H1 (cell line): ENCODE measurements around the gene TEAD4. TPM values are rescaled to one million over a fixed set of nuclear protein-coding genes. Genes with fewer than 3 reads are reported as not detected.

ENCODE experiments used
- CTCF ChIA-PET: fragments of 300-600 bp; sonication (Branson Sonifier 250); formaldehyde crosslinking; loops from one replicate; lab custom pipeline; 2021; ENCODE audit not compliant: partially characterized antibody; lab: Charles Lee
- POLR2A ChIA-PET: fragments of 300-600 bp; sonication (Branson Sonifier 250); formaldehyde crosslinking; loops from one replicate; lab custom pipeline; 2021; ENCODE audit warnings: inconsistent platforms; ENCODE audit not compliant: partially characterized antibody; lab: Charles Lee
- DNase-seq, 2 experiments: peaks; one replicate each; pipeline versions ENCODE4 v3.0.0 to v3.0.0-alpha.2; 2010 to 2022; ENCODE audit warnings: low spot score in 2 of 2, low read depth in 1 of 2, mixed read lengths in 1 of 2
- FAIRE-seq: peaks from 2 replicates; lab custom pipeline; 2011; peaks lifted over from hg19 to GRCh38; lab: Jason Lieb, UNC
- H2AFZ ChIP-seq: 2 replicates; pipeline ENCODE4 v1.8.1; 2012; ENCODE audit warnings: low read length, inconsistent platforms
- H2AK5ac ChIP-seq: 2 replicates; pipeline ENCODE4 v1.6.1; 2013; ENCODE audit warnings: low read depth, low read length
- H2BK120ac ChIP-seq: replicated peaks from 2 replicates; pipeline ENCODE3; 2013; ENCODE audit warnings: low read depth, low read length, inconsistent platforms
- H2BK12ac ChIP-seq: 2 replicates; pipeline ENCODE4 v1.6.1; 2013; ENCODE audit warnings: low read depth, low read length
- H2BK15ac ChIP-seq: 2 replicates; pipeline ENCODE4 v1.6.1; 2013; ENCODE audit warnings: low read length
- H2BK20ac ChIP-seq: 2 replicates; pipeline ENCODE4 v1.6.1; 2013; ENCODE audit warnings: low read length
- H2BK5ac ChIP-seq: 2 replicates; pipeline ENCODE4 v1.6.1; 2013; ENCODE audit warnings: low read depth, low read length
- H3K14ac ChIP-seq: 2 replicates; pipeline ENCODE4 v1.6.1; 2013; ENCODE audit warnings: inconsistent platforms; ENCODE audit not compliant: insufficient read length
- H3K18ac ChIP-seq: 2 replicates; pipeline ENCODE4 v1.6.1; 2013; ENCODE audit warnings: low read length; ENCODE audit errors: extremely low read depth
- H3K23ac ChIP-seq: 2 replicates; pipeline ENCODE4 v1.6.1; 2013; ENCODE audit warnings: inconsistent platforms; ENCODE audit not compliant: insufficient read length
- H3K23me2 ChIP-seq: 2 replicates; pipeline ENCODE4 v1.6.1; 2013; ENCODE audit warnings: low read depth, low read length
- H3K27ac ChIP-seq: 2 replicates; pipeline ENCODE4 v1.6.1; 2011; ENCODE audit warnings: low read depth, low read length, inconsistent platforms
- H3K27me3 ChIP-seq, 4 experiments: replicated peaks in 1 of 4; 1 replicate in 1 of 4; 2 replicates in 3 of 4; pipeline versions ENCODE4 v1.6.1 to v1.8.1; 2011 to 2013; ENCODE audit warnings: low read length in 3 of 4, mild to moderate bottlenecking in 3 of 4, inconsistent platforms in 2 of 4, mixed read lengths in 2 of 4, moderate library complexity in 1 of 4; ENCODE audit not compliant: control insufficient read depth in 3 of 4, insufficient read depth in 3 of 4; ENCODE audit errors: extremely low read depth in 1 of 4
- H3K36me3 ChIP-seq, 4 experiments: 2 replicates each; pipeline versions ENCODE4 v1.6.1 to v1.8.1; 2011 to 2013; ENCODE audit warnings: mild to moderate bottlenecking in 4 of 4, low read length in 3 of 4, moderate library complexity in 2 of 4, control low read depth in 1 of 4, inconsistent platforms in 1 of 4; ENCODE audit not compliant: insufficient read depth in 4 of 4, control insufficient read depth in 2 of 4
- H3K4ac ChIP-seq: replicated peaks from 2 replicates; pipeline ENCODE3; 2013; ENCODE audit warnings: low read length, low read depth, mixed read lengths, inconsistent platforms; ENCODE audit not compliant: insufficient read length
- H3K4me1 ChIP-seq, 4 experiments: replicated peaks in 1 of 4; 1 replicate in 1 of 4; 2 replicates in 3 of 4; pipeline versions ENCODE4 v1.6.1 to v1.8.1; 2011 to 2013; ENCODE audit warnings: low read length in 3 of 4, inconsistent platforms in 2 of 4, mixed read lengths in 1 of 4; ENCODE audit not compliant: insufficient read depth in 4 of 4, control insufficient read depth in 3 of 4
- H3K4me2 ChIP-seq, 2 experiments: 2 replicates each; pipeline versions ENCODE4 v1.6.1 to v1.8.1; 2011 to 2013; ENCODE audit warnings: low read depth in 2 of 2, low read length in 2 of 2, control low read depth in 1 of 2, inconsistent platforms in 1 of 2, mild to moderate bottlenecking in 1 of 2; ENCODE audit not compliant: insufficient read depth in 1 of 2
- H3K4me3 ChIP-seq, 4 experiments: fragments of 200-600, 300-600 bp in 1 of 4; sonication (generic), shearing (Covaris generic), sonication (Bioruptor Twin) in 1 of 4; 2 replicates each; pipeline versions ENCODE4 v1.5.1 to v1.8.1; 2011 to 2016; ENCODE audit warnings: low read length in 4 of 4, low read depth in 3 of 4, control low read depth in 2 of 4, inconsistent platforms in 2 of 4, mild to moderate bottlenecking in 2 of 4, mixed read lengths in 1 of 4, moderate library complexity in 1 of 4; ENCODE audit not compliant: insufficient read depth in 2 of 4; ENCODE audit errors: extremely low read depth in 1 of 4
- H3K56ac ChIP-seq: replicated peaks from 2 replicates; pipeline ENCODE3; 2013; ENCODE audit warnings: low read depth, mild to moderate bottlenecking, mixed read lengths, low read length, inconsistent platforms; ENCODE audit not compliant: insufficient read length
- H3K79me1 ChIP-seq: 2 replicates; pipeline ENCODE4 v1.6.1; 2013; ENCODE audit warnings: low read depth, low read length, control low read depth
- H3K79me2 ChIP-seq, 2 experiments: 2 replicates each; pipeline versions ENCODE4 v1.6.1 to v1.8.1; 2012 to 2013; ENCODE audit warnings: low read length in 2 of 2, mild to moderate bottlenecking in 2 of 2, inconsistent platforms in 1 of 2; ENCODE audit not compliant: insufficient read depth in 2 of 2, control insufficient read depth in 1 of 2
- H3K9ac ChIP-seq, 4 experiments: replicated peaks in 1 of 4; 1 replicate in 1 of 4; 2 replicates in 3 of 4; pipeline versions ENCODE4 v1.6.1 to v1.8.1; 2011 to 2013; ENCODE audit warnings: low read depth in 3 of 4, low read length in 3 of 4, control low read depth in 2 of 4, mild to moderate bottlenecking in 2 of 4, moderate library complexity in 2 of 4, inconsistent platforms in 1 of 4; ENCODE audit errors: extremely low read depth in 1 of 4
- H3K9me3 ChIP-seq, 2 experiments: 2 replicates each; pipeline versions ENCODE4 v1.6.1 to v1.8.1; 2012 to 2013; ENCODE audit warnings: mild to moderate bottlenecking in 2 of 2, moderate library complexity in 2 of 2, control low read depth in 1 of 2, inconsistent platforms in 1 of 2, low read depth in 1 of 2, low read length in 1 of 2, mixed read lengths in 1 of 2; ENCODE audit not compliant: insufficient read depth in 2 of 2
- H4K20me1 ChIP-seq, 2 experiments: replicated peaks in 1 of 2; 2 replicates each; pipeline versions ENCODE3 to v1.8.1; 2011 to 2013; ENCODE audit warnings: inconsistent platforms in 2 of 2, low read length in 2 of 2, mild to moderate bottlenecking in 1 of 2; ENCODE audit not compliant: insufficient read depth in 2 of 2, control insufficient read depth in 1 of 2
- H4K5ac ChIP-seq: 2 replicates; pipeline ENCODE4 v1.6.1; 2013; ENCODE audit warnings: low read length, low read depth, mixed read lengths, inconsistent platforms; ENCODE audit not compliant: insufficient read length
- H4K8ac ChIP-seq: 2 replicates; pipeline ENCODE4 v1.8.0; 2013; ENCODE audit warnings: mild to moderate bottlenecking, moderate library complexity, low read length, inconsistent platforms; ENCODE audit not compliant: insufficient read depth; ENCODE audit errors: extremely low read depth
- H4K91ac ChIP-seq: replicated peaks from 2 replicates; pipeline ENCODE3; 2013; ENCODE audit warnings: low read length, mixed read lengths, inconsistent platforms; ENCODE audit not compliant: insufficient read length
- CEBPB ChIP-seq: IDR thresholded peaks from 2 replicates; pipeline ENCODE4 v1.6.1; 2012; ENCODE audit warnings: low read depth, low read length
- CTBP2 ChIP-seq: IDR thresholded peaks from 2 replicates; pipeline ENCODE4 v1.7.0; 2011; ENCODE audit warnings: borderline replicate concordance, mild to moderate bottlenecking, moderate library complexity, mixed read lengths, low read length; ENCODE audit not compliant: insufficient read depth, insufficient read length
- HDAC6 ChIP-seq: IDR thresholded peaks from one replicate; pipeline ENCODE4 v1.7.1; 2012; ENCODE audit warnings: low read depth, mild to moderate bottlenecking, inconsistent platforms, low read length, moderate library complexity
- RAD21 ChIP-seq, 2 experiments: IDR thresholded peaks in 1 of 2; conservative IDR thresholded peaks in 1 of 2; 2 replicates each; pipeline ENCODE4 v1.6.1; 2011; ENCODE audit warnings: low read depth in 2 of 2, low read length in 2 of 2, improper control_type of control experiment in 1 of 2, inconsistent platforms in 1 of 2, mild to moderate bottlenecking in 1 of 2, moderate library complexity in 1 of 2
- SIN3A ChIP-seq, 2 experiments: IDR thresholded peaks in 1 of 2; conservative IDR thresholded peaks in 1 of 2; 2 replicates each; pipeline ENCODE4 v1.6.1; 2011 to 2012; ENCODE audit warnings: low read length in 2 of 2, improper control_type of control experiment in 1 of 2, low read depth in 1 of 2, mild to moderate bottlenecking in 1 of 2
- YY1 ChIP-seq: IDR thresholded peaks from 2 replicates; pipeline ENCODE4 v1.6.1; 2011; ENCODE audit warnings: low read depth, mild to moderate bottlenecking, low read length
- WGBS, 2 experiments: shearing (Covaris generic) in 1 of 2; methylation state at CpG; one replicate each; pipeline versions ENCODE4 v1.1.6 to v1.1.7; 2013 to 2015; ENCODE audit warnings: low lambda C conversion rate in 2 of 2, mixed read lengths in 2 of 2, inconsistent platforms in 1 of 2, low coverage in 1 of 2, missing lambda C conversion rate in 1 of 2; ENCODE audit not compliant: insufficient replicate concordance in 2 of 2, insufficient coverage in 1 of 2, insufficient read length in 1 of 2; ENCODE audit errors: extremely low coverage in 1 of 2, missing lambda C conversion rate in 1 of 2; 5-methylcytosine and 5-hydroxymethylcytosine counted together
- polyA plus RNA-seq, 7 experiments: library from polyadenylated mRNA; depleted of rRNA in 3 of 7; stranded (reverse) in 5 of 7; unstranded in 2 of 7; fragments of >200 nt in 5 of 7; fragments of 200-250 nt in 2 of 7; gene quantifications; 1 replicate in 5 of 7; 2 replicates in 1 of 7; 4 replicates in 1 of 7; pipeline versions ENCODE4 v1.2.1 to v1.2.3, GENCODE V29; 2011 to 2013; ENCODE audit warnings: missing spikeins in 2 of 7, mixed read lengths in 2 of 7
- total RNA-seq: library from RNA; stranded (reverse); fragmentation: NEBNext Ultra II Directional; extraction: Animal tissue kit (Norgen Biotek cat#: 25700); gene quantifications from 2 replicates; pipeline ENCODE4 v1.2.1, GENCODE V29; 2021
- TF ChIP-seq, protein P1 (sequence below): IDR thresholded peaks from 2 replicates; pipeline ENCODE4 v1.6.1; 2011; ENCODE audit warnings: low read length, improper control_type of control experiment

TEAD4 gene
- total and polyA plus RNA-seq, 2 of the 8 experiments (the other 6 are each of a cell fraction or from before 2014, with no cell fraction given) = 56.7 to 116 TPM

- H2BK5ac ChIP-seq = no peak overlapping the region
- H3K14ac ChIP-seq = no peak overlapping the region
- CTCF ChIA-PET = interaction anchor here (0.6 to 4.3 kb wide), 55 partner anchors 8 to 1312 kb away, joined by 3 to 30 read pairs (median 4); partner anchors contain the start of genes FOXM1, RHNO1 and TEX52
- POLR2A ChIA-PET = interaction anchor here (0.7 to 1.9 kb wide), 13 partner anchors 9 to 144 kb away, joined by 3 to 7 read pairs (median 4); partner anchors contain the start of gene TULP3
- no peak overlapping the region for H3K4me3 ChIP-seq
- WGBS, 2 experiments = 59% methylated on average over 10 of the region's 10 CpGs; no CpG with 5 or more reads in 1 of the 2 experiments
- DNase-seq (peak; percentile 54 to 92), FAIRE-seq (peak; percentile 81)
- no peak overlapping the region for H3K4me2 ChIP-seq
- no peak overlapping the region for H4K8ac ChIP-seq
- no peak overlapping the region for H2AFZ ChIP-seq
- H2BK12ac ChIP-seq = no peak overlapping the region
- H3K4me1 ChIP-seq = no peaks in the 10 kb centered on the region; a peak in 3 of 7 replicates
- H3K23me2 ChIP-seq = no peaks in the 10 kb centered on the region
- no peak overlapping the region for H3K9ac ChIP-seq
- no peak overlapping the region for H3K27ac ChIP-seq
- H3K56ac ChIP-seq = no peak overlapping the region
- no peak overlapping the region for H3K18ac ChIP-seq
- no peaks in the 10 kb centered on the region for H3K9me3 ChIP-seq
- no peak overlapping the region for H4K91ac ChIP-seq
- H2BK20ac ChIP-seq = no peak overlapping the region
- no peak overlapping the region for H2AK5ac ChIP-seq
- no peak overlapping the region for H3K4ac ChIP-seq
- H4K20me1 ChIP-seq = peaks cover 2 to 13% of the 10 kb centered on the region in 2 experiments
- no peak overlapping the region for H4K5ac ChIP-seq
- H3K23ac ChIP-seq = no peak overlapping the region
- H3K79me1 ChIP-seq = peaks cover 4% of the 10 kb centered on the region
- H3K79me2 ChIP-seq = no peaks in the 10 kb centered on the region
- no peak overlapping the region for H2BK120ac ChIP-seq
- H2BK15ac ChIP-seq = no peak overlapping the region
- peaks cover 8 to 27% (median 19%) of the 10 kb centered on the region in 4 experiments for H3K36me3 ChIP-seq
- H3K27me3 ChIP-seq = no peaks in the 10 kb centered on the region
- TF ChIP-seq SIN3A (conservative IDR thresholded peaks at IDR 0.05 in 1 of 2, IDR thresholded peaks at IDR 0.05 in 1 of 2; ENCODE audit: low read depth in 1 of 2, low read length in 2 of 2) (peak in 1 of 2 experiments; percentile 55; a peak in 2 of 4 replicates), HDAC6 (no peak), YY1 (0 out of 2 replicates have a peak, but pooled peaks have one; percentile 15), RAD21 (IDR thresholded peaks at IDR 0.05 in 1 of 2, conservative IDR thresholded peaks at IDR 0.05 in 1 of 2; ENCODE audit: low read depth in 2 of 2, low read length in 2 of 2) (peak; percentile 77 to 83), CEBPB (0 out of 2 replicates have a peak, but pooled peaks have one; percentile 28), CTBP2 (no peak)
- TF ChIP-seq, protein P1, sequence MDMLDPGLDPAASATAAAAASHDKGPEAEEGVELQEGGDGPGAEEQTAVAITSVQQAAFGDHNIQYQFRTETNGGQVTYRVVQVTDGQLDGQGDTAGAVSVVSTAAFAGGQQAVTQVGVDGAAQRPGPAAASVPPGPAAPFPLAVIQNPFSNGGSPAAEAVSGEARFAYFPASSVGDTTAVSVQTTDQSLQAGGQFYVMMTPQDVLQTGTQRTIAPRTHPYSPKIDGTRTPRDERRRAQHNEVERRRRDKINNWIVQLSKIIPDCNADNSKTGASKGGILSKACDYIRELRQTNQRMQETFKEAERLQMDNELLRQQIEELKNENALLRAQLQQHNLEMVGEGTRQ = 0 out of 2 replicates have a peak, but pooled peaks have one; percentile 6
Observed at GRCh38 chr12:3034067-3034750, 75.0 kb downstream of the TEAD4 start.
